DOHH2 (cell line): Measurements from ENCODE around the gene ALG9.

Experiments used
- CTCF ChIP-seq: fragments of 200-600 bp; sonication (generic); IDR thresholded peaks from one replicate; pipeline ENCODE4 v1.5.1; 2014; ENCODE audit warnings: antibody characterized with exemption, mild to moderate bottlenecking, low read depth, low read length; ENCODE audit not compliant: poor library complexity, severe bottlenecking
- EZH2phosphoT487 ChIP-seq: fragments of 200-600 bp; sonication (generic); IDR thresholded peaks from 2 replicates; pipeline ENCODE4 v1.6.1; 2017; ENCODE audit warnings: borderline replicate concordance, mild to moderate bottlenecking, antibody characterized with exemption, low read length, moderate library complexity, mixed read lengths

- no peak for TF ChIP-seq CTCF
- TF ChIP-seq EZH2phosphoT487, result no peak
Observed at GRCh38 chr11:111798279-111798678, 73.1 kb downstream of the ALG9 start.
